Vagina (tissue), 2 donors: ENCODE results near the gene LKAAEAR1. TPM values are rescaled to one million over a fixed set of nuclear protein-coding genes. Genes with fewer than 3 reads are reported as not detected.
A peak's percentile ranks its signal among the peaks of the same experiment; 100 is the strongest.

ENCODE experiments used
- DNase-seq, 2 donors: peaks; one replicate each; pipeline ENCODE4 v3.0.0-alpha.2; 2017; ENCODE audit errors: extremely low spot score in 2 of 2
- H3K27ac ChIP-seq: fragments of 200-600 bp; sonication (generic); one replicate; pipeline ENCODE4 v1.5.1; 2019
- H3K27me3 ChIP-seq: fragments of 200-600 bp; sonication (generic); one replicate; pipeline ENCODE4 v1.5.1; 2019
- H3K36me3 ChIP-seq, 2 donors: fragments of 200-600 bp; sonication (generic); one replicate each; pipeline ENCODE4 v1.5.1; 2017 to 2019
- H3K4me1 ChIP-seq: fragments of 200-600 bp; sonication (generic); one replicate; pipeline ENCODE4 v1.5.1; 2019
- H3K4me3 ChIP-seq, 2 donors: fragments of 200-600 bp; sonication (generic); 1 replicate in 1 of 2; 2 replicates in 1 of 2; pipeline ENCODE4 v1.5.1; 2016 to 2019
- H3K9me3 ChIP-seq: fragments of 200-600 bp; sonication (generic); one replicate; pipeline ENCODE4 v1.5.1; 2019
- POLR2A ChIP-seq, 2 donors: fragments of 450-650 bp; IDR thresholded peaks; one replicate each; pipeline ENCODE4 v1.6.1; 2017; ENCODE audit warnings: antibody characterized with exemption in 2 of 2, mild to moderate bottlenecking in 2 of 2, moderate library complexity in 2 of 2
- POLR2AphosphoS5 ChIP-seq, 2 donors: sonication (generic); formaldehyde crosslinking; IDR thresholded peaks; one replicate each; pipeline ENCODE4 v1.9.0; 2017; ENCODE audit warnings: antibody characterized with exemption in 2 of 2, mild to moderate bottlenecking in 2 of 2, low read depth in 1 of 2; ENCODE audit not compliant: insufficient read depth in 1 of 2
- intact Hi-C: fragments of 100-400 bp; cut with DNase I; formaldehyde crosslinking; loops from one replicate; pipeline ENCODE4 v1.15.1; 2023
- total RNA-seq: library from RNA; depleted of rRNA; stranded (reverse); fragments of >200 nt; gene quantifications from one replicate; pipeline ENCODE4 v1.2.3, GENCODE V29; 2016
- TF ChIP-seq, protein P1 (sequence below), 3 experiments: fragments of 450-650 bp in 2 of 3; fragments of 200-600 bp in 1 of 3; sonication (generic) in 1 of 3; IDR thresholded peaks; one replicate each; pipeline ENCODE4 v1.5.1; 2017 to 2019; ENCODE audit warnings: antibody characterized with exemption in 3 of 3, mild to moderate bottlenecking in 2 of 3, moderate library complexity in 2 of 3

LKAAEAR1 gene
- total RNA-seq, 1 donor from 2014 or later, result not detected

GRCh38 chr20:64065062-64065973 is 18.9 kb downstream of the LKAAEAR1 start:
- H3K4me1 ChIP-seq, result peaks cover 33% of the 10 kb centered on the region
- intact Hi-C loops, result no loop called here
- no peaks in the 10 kb centered on the region for H3K9me3 ChIP-seq
- TF ChIP-seq POLR2AphosphoS5 (IDR thresholded peaks at IDR 0.05; ENCODE audit: insufficient read depth in 1 of 2, low read depth in 1 of 2) (no peak), POLR2A (IDR thresholded peaks at IDR 0.05) (no peak)
- TF ChIP-seq, protein P1, sequence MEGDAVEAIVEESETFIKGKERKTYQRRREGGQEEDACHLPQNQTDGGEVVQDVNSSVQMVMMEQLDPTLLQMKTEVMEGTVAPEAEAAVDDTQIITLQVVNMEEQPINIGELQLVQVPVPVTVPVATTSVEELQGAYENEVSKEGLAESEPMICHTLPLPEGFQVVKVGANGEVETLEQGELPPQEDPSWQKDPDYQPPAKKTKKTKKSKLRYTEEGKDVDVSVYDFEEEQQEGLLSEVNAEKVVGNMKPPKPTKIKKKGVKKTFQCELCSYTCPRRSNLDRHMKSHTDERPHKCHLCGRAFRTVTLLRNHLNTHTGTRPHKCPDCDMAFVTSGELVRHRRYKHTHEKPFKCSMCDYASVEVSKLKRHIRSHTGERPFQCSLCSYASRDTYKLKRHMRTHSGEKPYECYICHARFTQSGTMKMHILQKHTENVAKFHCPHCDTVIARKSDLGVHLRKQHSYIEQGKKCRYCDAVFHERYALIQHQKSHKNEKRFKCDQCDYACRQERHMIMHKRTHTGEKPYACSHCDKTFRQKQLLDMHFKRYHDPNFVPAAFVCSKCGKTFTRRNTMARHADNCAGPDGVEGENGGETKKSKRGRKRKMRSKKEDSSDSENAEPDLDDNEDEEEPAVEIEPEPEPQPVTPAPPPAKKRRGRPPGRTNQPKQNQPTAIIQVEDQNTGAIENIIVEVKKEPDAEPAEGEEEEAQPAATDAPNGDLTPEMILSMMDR (IDR thresholded peaks at IDR 0.05), result no peak
- peaks cover 0 to 2% of the 10 kb centered on the region in 2 donors for H3K36me3 ChIP-seq
- no peak overlapping the region for H3K4me3 ChIP-seq
- DNase-seq, result no peak
- H3K27ac ChIP-seq, result no peak overlapping the region
- no peaks in the 10 kb centered on the region for H3K27me3 ChIP-seq

- H3K4me1 ChIP-seq, result peaks cover 33% of the 10 kb centered on the region
- H3K4me3 ChIP-seq, result peak overlapping the region; percentile 82
- no peak for DNase-seq
- H3K27ac ChIP-seq, result peak overlapping the region; percentile 82
- no peaks in the 10 kb centered on the region for H3K27me3 ChIP-seq
- no peaks in the 10 kb centered on the region for H3K9me3 ChIP-seq
- intact Hi-C loops, result no loop called here
- TF ChIP-seq POLR2AphosphoS5 (IDR thresholded peaks at IDR 0.05; ENCODE audit: insufficient read depth in 1 of 2, low read depth in 1 of 2), result no peak
- TF ChIP-seq, protein P1 (IDR thresholded peaks at IDR 0.05), result no peak
- no peak for TF ChIP-seq POLR2A (IDR thresholded peaks at IDR 0.05)
- H3K36me3 ChIP-seq, result no peaks in the 10 kb centered on the region
Measured at GRCh38 chr20:64064145-64064698, 20.0 kb downstream of the LKAAEAR1 start.

- Histone ChIP-seq H3K9me3 (no peaks in the 10 kb centered on the region), H3K36me3 (no peaks in the 10 kb centered on the region), H3K27ac (peak overlapping the region; percentile 82), H3K27me3 (no peaks in the 10 kb centered on the region), H3K4me3 (peak overlapping the region; percentile 82), H3K4me1 (peaks cover 33% of the 10 kb centered on the region)
- intact Hi-C loops, result no loop called here
- TF ChIP-seq POLR2AphosphoS5 (IDR thresholded peaks at IDR 0.05; ENCODE audit: insufficient read depth in 1 of 2, low read depth in 1 of 2) (no peak), POLR2A (IDR thresholded peaks at IDR 0.05) (no peak)
- TF ChIP-seq, protein P1 (IDR thresholded peaks at IDR 0.05), result no peak
- DNase-seq, result no peak
Measured at GRCh38 chr20:64063389-64064144, 20.6 kb downstream of the LKAAEAR1 start.

- peak in 1 of 2 donors; percentile 96 for DNase-seq
- H3K36me3 ChIP-seq, result no peaks in the 10 kb centered on the region
- TF ChIP-seq POLR2AphosphoS5 (IDR thresholded peaks at IDR 0.05; ENCODE audit: insufficient read depth in 1 of 2, low read depth in 1 of 2) (peak; percentile 87 to 93), POLR2A (IDR thresholded peaks at IDR 0.05) (peak in 1 of 2 donors; percentile 12)
- TF ChIP-seq, protein P1 (IDR thresholded peaks at IDR 0.05), result peak in 1 of 3 experiments; percentile 4
- H3K27ac ChIP-seq, result peak within 1 kb of the TSS; percentile 82
- peaks cover 33% of the 10 kb centered on the region for H3K4me1 ChIP-seq
- H3K4me3 ChIP-seq, result peak within 1 kb of the TSS; percentile 82
- intact Hi-C loops, result no loop called here
- no peaks in the 10 kb centered on the region for H3K9me3 ChIP-seq
- H3K27me3 ChIP-seq, result no peaks in the 10 kb centered on the region
Measured at GRCh38 chr20:64062596-64063388, 21.4 kb downstream of the LKAAEAR1 start, which contains the start of gene TCEA2. Gene TCEA2 (plus strand): TSS chr20:64063198. CDS start chr20:64063313, 115 bp downstream.
